Activated CD8-positive, alpha-beta T cell treated with anti-CD3 and anti-CD28 coated beads, Interleukin-2, amount 10 ng/mL, durations not matched to agents 7 days and 5 days (primary cell): ENCODE results near the gene PABPC4L. TPM values are rescaled to one million over a fixed set of nuclear protein-coding genes. Genes with fewer than 3 reads are reported as not detected.

Source experiments
- ATAC-seq: fragments of 150-1000 bp; cut with Tn5 transposase; one replicate; pipeline ENCODE4 v1.10.0; 2021; ENCODE audit warnings: moderate library complexity
- CTCF ChIA-PET: fragments of 350-600 bp; sonication (Branson Sonifier 250); formaldehyde crosslinking; loops from one replicate; lab custom pipeline; 2021; ENCODE audit warnings: antibody characterized with exemption; lab: Charles Lee
- POLR2A ChIA-PET: fragments of 350-600 bp; sonication (Branson Sonifier 250); formaldehyde crosslinking; loops from one replicate; lab custom pipeline; 2021; ENCODE audit warnings: antibody characterized with exemption; lab: Charles Lee
- DNase-seq: peaks from one replicate; pipeline ENCODE4 v3.0.0-alpha.2; 2020
- H3K27ac Mint-ChIP-seq: one replicate; pipeline ENCODE4 v1.8.0; 2021; ENCODE audit warnings: mild to moderate bottlenecking, mixed read lengths
- H3K27me3 Mint-ChIP-seq: one replicate; pipeline ENCODE4 v1.8.0; 2021; ENCODE audit warnings: low read depth, mixed read lengths
- H3K36me3 Mint-ChIP-seq: one replicate; pipeline ENCODE4 v1.8.0; 2021; ENCODE audit warnings: low read depth, mixed read lengths
- H3K4me1 Mint-ChIP-seq: one replicate; pipeline ENCODE4 v1.8.0; 2021; ENCODE audit warnings: low read depth, mixed read lengths
- H3K4me3 Mint-ChIP-seq: one replicate; pipeline ENCODE4 v1.8.0; 2021; ENCODE audit warnings: mild to moderate bottlenecking, mixed read lengths
- H3K9me3 Mint-ChIP-seq: one replicate; pipeline ENCODE4 v1.8.0; 2022; ENCODE audit warnings: mixed read lengths; ENCODE audit not compliant: insufficient read depth
- total RNA-seq, 2 experiments: library from RNA; stranded (reverse); gene quantifications; one replicate each; pipeline ENCODE4 v1.2.3, GENCODE V29; 2021

The PABPC4L gene
- total RNA-seq, 2 experiments from 2014 or later: not detected

GRCh38 chr4:134178706-134179105 is 22.9 kb downstream of the PABPC4L start:
- ATAC-seq: no peak
- DNase-seq: no peak
- POLR2A ChIA-PET: no interaction called here
- Mint-ChIP-seq H3K9me3 (peaks cover 16% of the 10 kb centered on the region), H3K4me3 (no peak overlapping the region), H3K27me3 (no peaks in the 10 kb centered on the region), H3K36me3 (no peaks in the 10 kb centered on the region), H3K4me1 (no peaks in the 10 kb centered on the region), H3K27ac (no peak overlapping the region)
- CTCF ChIA-PET: no interaction called here

- no peak for DNase-seq
- Mint-ChIP-seq H3K9me3 (peaks cover 16% of the 10 kb centered on the region), H3K27ac (no peak overlapping the region), H3K36me3 (no peaks in the 10 kb centered on the region), H3K4me3 (no peak overlapping the region), H3K27me3 (no peaks in the 10 kb centered on the region), H3K4me1 (no peaks in the 10 kb centered on the region)
- CTCF ChIA-PET: no interaction called here
- POLR2A ChIA-PET: no interaction called here
- ATAC-seq: no peak
Measured at GRCh38 chr4:134174271-134174670, 27.3 kb downstream of the PABPC4L start.

- no peak overlapping the region for H3K4me3 Mint-ChIP-seq
- H3K27ac Mint-ChIP-seq: no peak overlapping the region
- H3K27me3 Mint-ChIP-seq: no peaks in the 10 kb centered on the region
- no peaks in the 10 kb centered on the region for H3K4me1 Mint-ChIP-seq
- H3K36me3 Mint-ChIP-seq: no peaks in the 10 kb centered on the region
- ChIA-PET POLR2A (no interaction called here), CTCF (no interaction called here)
- H3K9me3 Mint-ChIP-seq: peaks cover 7% of the 10 kb centered on the region
- no peak for DNase-seq
- no peak for ATAC-seq
Measured at GRCh38 chr4:134160211-134160610, 41.4 kb downstream of the PABPC4L start.

GRCh38 chr4:134154097-134154496 is 47.5 kb downstream of the PABPC4L start:
- Mint-ChIP-seq H3K27ac (no peak overlapping the region), H3K4me3 (no peak overlapping the region), H3K9me3 (peaks cover 5% of the 10 kb centered on the region), H3K27me3 (no peaks in the 10 kb centered on the region), H3K36me3 (no peaks in the 10 kb centered on the region), H3K4me1 (no peaks in the 10 kb centered on the region)
- ChIA-PET POLR2A (no interaction called here), CTCF (no interaction called here)
- no peak for DNase-seq
- no peak for ATAC-seq

- Mint-ChIP-seq H3K4me3 (no peak overlapping the region), H3K27ac (no peak overlapping the region), H3K9me3 (peaks cover 5% of the 10 kb centered on the region), H3K27me3 (no peaks in the 10 kb centered on the region), H3K4me1 (no peaks in the 10 kb centered on the region), H3K36me3 (no peaks in the 10 kb centered on the region)
- POLR2A ChIA-PET: no interaction called here
- CTCF ChIA-PET: no interaction called here
- ATAC-seq: no peak
- no peak for DNase-seq
Measured at GRCh38 chr4:134147941-134148340, 53.6 kb downstream of the PABPC4L start.
